HG03442 (cell line): ENCODE data around the gene MALL.
"Not testable (repeated sequence)": the region's sequence is repeated elsewhere in the genome, so short reads cannot be mapped to it uniquely, and the experiment has no call there.

Experiments used
- ATAC-seq: cut with Tn5 transposase; IDR thresholded peaks from one replicate; pipeline ENCODE4 v1.9.1; 2021; ENCODE audit warnings: mild to moderate bottlenecking, moderate library complexity; ENCODE audit not compliant: unreplicated experiment

MALL gene

DNA sequence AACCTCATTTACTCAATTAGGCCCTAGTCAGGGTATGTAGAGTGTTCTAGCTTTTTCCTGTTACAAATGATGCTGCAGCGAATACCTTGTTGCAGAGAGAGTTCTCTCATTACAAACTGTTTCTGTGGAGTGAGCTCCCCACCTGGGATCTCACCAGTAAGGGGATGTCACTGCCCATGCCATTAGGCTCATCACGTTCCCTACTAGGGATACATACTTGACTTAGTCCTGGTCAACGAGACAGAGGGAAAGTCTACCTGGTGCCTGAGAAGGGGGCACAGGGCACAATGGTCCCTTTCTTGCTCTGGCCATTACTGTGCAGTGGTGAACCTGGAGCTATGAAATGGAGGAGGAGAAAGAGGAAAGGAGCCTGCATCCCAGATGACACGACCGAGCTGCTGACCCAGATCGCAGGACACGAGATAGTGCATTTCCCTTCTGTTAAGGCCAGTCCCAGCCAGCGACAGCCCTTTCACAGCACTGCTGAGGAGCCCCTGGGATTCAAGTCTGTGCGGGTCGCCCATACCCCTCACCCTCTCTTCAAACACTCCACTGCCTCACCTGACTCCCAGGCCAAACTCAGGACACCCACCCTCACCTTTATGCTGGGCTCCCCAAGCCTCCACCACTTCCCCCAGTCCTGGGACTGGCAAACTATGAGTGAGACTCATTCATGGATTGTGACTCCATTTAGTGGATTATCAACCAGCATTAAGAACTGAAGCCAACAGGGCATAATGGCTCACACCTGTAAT lies 16.0 kb downstream of the MALL start:
- no peak for ATAC-seq

DNA sequence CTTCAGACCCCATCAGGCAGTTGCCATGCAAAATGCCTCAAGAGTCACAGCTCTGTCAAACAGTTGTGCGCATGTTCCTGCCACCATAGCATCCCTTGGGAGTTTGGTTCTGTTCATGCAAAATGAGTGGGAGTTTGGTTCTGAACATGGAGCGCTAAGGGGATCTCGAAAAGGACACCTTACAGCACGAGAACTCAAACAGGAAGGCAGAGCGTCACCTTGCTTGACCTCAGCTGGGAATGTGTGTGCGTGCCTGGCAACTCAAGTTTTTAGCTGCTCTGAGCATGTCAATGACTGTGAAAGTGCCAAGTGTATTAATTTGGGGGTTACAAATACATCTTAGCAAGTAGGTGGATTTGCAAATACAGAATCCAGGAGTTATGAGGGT lies 16.6 kb downstream of the MALL start:
- no peak for ATAC-seq

- ATAC-seq = no peak
These were observed 18.0 kb downstream of the MALL start for GRCh38 chr2:110097506-110098220.

- ATAC-seq = no peak
These were observed 19.5 kb downstream of the MALL start for GRCh38 chr2:110095994-110096633.

- ATAC-seq = not testable (repeated sequence)
These were observed 20.6 kb downstream of the MALL start for GRCh38 chr2:110094884-110095534.

- ATAC-seq = not testable (repeated sequence)
These were observed 21.7 kb downstream of the MALL start for GRCh38 chr2:110093924-110094323.

GRCh38 chr2:110090164-110090563 lies 25.5 kb downstream of the MALL start:
- ATAC-seq = not testable (repeated sequence)

DNA sequence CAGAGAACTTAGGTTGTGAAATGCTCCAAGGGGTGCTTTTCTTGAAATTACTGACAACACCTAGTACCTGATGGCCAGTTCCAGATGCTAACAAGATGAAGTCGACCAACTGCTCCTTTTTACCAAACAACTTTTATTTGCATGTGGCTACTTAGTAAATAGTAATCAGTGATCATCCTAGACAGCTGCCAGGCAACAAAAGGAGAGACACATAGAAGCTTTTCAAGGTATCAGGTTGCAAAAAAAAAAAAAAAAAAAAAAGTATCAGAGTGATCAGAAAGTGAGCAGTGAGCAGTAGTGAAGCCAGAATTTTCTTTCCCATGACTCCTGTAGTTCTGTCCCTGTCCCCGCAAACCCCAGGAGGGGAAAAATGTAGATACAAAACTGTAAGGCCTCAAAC lies 31.9 kb downstream of the MALL start:
- ATAC-seq = not testable (repeated sequence)

GRCh38 chr2:110083162-110083561 lies 32.5 kb downstream of the MALL start:
- not testable (repeated sequence) for ATAC-seq

GRCh38 chr2:110078104-110078503 lies 37.5 kb downstream of the MALL start:
- not testable (repeated sequence) for ATAC-seq

DNA sequence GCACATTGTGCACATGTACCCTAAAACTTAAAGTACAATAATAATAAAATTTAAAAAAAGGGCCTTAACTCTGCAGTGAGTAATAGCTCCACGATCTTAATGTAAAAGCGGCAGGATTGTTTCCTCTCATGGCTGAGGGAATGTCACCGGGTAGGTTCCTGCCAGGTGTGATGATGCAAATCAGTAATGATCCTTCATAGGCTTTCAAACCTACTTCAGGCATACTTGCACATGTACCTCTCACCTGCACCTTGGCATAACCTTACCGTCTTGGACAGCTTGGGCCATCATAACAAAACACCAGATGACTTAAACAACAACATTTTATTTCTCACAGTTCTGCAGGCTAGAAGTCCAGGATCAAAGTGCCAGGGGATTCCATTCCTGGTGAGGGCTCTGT lies 39.7 kb downstream of the MALL start:
- not testable (repeated sequence) for ATAC-seq

DNA sequence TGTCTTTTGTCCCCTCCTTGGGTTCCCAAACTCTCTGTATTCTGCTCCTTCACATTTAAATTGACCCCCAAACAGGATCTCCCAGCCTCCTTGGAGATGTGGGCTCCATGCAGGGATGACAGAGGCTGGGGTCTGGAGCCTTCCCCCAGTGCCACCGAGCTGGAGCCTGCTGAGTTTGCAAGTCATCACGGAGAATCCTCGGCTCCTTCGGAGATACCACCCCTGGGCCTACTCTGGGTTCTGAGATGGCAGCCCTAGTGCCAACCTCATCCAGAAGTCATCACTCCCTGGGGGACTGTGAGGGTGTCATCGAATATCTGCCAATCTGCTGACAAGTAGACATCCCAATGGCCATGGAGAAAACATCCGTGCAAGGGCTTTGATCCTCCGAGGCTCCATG lies 45.8 kb downstream of the MALL start:
- ATAC-seq = not testable (repeated sequence)

DNA sequence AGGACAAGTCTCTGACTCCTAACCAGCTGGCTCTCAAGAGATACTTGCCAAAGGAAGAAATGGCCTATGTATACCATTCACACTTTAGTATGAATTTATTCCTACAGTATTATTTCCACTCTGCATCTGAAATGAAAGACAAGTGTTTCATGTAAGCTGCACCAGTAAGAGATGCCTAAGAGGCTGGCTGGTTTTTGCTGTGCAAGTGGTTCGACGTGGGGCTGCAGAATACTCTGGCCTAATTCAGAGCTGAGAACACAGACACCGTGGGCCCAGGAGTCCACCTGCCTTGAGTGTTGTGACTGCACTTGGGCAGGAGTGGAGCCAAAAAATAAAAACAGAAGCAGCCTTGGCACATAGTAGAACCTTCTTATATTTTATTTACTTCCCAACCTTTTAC lies 47.5 kb downstream of the MALL start:
- not testable (repeated sequence) for ATAC-seq

DNA sequence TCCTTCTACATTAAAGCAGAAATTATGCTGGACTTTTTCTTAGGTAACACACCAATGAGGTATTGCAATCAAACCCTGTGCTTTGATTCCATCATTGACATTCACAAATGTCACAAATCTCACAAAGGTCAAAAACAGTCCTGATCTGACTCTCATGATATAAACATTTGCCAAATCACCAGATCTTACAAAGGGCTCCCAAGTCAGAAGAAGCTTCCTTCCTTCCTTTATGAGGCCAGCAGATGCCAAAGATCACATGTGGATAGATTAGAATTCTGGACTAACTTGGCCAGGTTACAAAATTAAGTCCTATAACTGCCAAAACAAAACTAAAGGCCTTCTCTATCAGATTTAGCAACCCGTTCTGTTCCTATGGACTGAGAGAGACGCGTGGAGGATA lies 53.3 kb downstream of the MALL start:
- not testable (repeated sequence) for ATAC-seq

DNA sequence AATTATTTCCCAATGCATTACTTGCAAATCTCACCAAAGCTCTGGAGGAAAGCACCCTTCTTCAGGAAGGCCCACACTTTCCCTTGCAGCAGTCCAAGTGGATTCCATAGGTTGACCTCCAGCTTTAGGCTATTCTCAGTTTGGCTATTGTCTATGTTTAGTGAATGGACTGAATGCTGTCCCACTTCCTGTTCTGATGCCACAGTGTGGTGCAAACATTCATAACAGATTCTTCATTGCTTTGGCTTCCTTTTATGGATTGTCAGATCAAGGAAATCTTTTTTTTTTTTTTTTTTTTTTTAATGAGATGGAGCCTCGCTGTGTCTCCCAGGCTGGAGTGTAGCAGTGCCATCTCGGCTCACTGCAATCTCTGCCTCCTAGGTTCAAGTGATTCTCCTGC lies 55.1 kb downstream of the MALL start:
- ATAC-seq = not testable (repeated sequence)

DNA sequence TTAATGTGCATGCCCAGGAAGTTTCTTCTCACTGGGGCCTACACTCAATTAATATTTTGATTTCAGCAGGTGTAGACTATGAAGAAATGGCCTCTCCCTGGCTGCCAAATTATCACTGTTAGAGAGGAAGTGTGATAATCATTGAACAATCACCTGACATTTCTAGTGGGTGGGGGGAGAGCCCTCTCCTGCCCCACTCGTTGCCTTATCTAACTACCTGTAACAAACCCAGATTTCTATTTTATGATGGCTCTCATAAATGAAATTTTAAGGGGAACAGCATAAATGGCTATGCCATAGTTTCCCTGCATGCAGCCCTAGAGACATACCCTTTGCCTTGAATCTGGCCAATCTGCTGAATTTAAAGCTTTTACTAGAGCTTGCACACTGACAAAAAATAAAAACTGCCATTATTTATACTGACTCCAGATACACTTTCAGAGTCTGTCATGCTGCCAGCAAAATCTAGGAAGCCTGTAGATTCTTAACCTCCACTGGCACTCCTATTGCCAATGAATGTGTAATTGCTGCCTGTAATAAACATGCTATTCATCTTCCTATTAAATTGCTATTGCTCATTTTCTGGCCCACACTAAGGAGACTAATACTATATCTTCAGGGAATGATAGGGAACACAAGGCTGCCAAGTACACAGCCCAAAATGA lies 55.8 kb downstream of the MALL start:
- ATAC-seq = not testable (repeated sequence)

GRCh38 chr2:110059009-110059693 lies 56.5 kb downstream of the MALL start:
- not testable (repeated sequence) for ATAC-seq

DNA sequence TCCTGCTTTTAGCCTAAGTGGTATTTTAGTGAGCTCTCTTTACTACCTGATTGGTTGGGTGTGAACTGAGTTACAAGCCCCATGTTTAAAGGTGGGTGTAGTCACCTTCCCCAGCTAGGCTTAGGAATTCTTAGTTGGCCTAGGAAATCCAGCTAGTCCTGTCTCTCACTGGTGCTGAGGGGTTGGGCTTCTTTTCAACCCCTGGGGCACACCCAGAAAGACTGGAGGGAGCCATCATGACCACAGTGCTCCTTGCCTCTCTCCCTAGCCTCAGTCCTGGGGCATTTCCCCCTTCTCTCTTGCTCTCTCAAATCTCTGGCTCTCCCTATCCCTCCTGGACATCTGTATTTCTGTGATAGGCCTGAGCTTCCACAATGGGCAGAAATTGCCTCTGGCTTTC lies 57.6 kb downstream of the MALL start:
- not testable (repeated sequence) for ATAC-seq

GRCh38 chr2:110055819-110056408 lies 59.7 kb downstream of the MALL start:
- ATAC-seq = not testable (repeated sequence)
